Left ventricle myocardium inferior (tissue), 1 donor: Measurements from ENCODE around the gene AGBL4. TPM values are rescaled to one million over a fixed set of nuclear protein-coding genes. Genes with fewer than 3 reads are reported as not detected.

ENCODE experiments used
- DNase-seq: peaks from one replicate; pipeline ENCODE4 v3.0.0-alpha.2; 2020
- H3K27ac ChIP-seq: fragments of 200-600 bp; replicated peaks from 2 replicates; pipeline ENCODE4 v1.8.0; 2021
- H3K27me3 ChIP-seq: fragments of 200-600 bp; 2 replicates; pipeline ENCODE4 v1.8.0; 2021; ENCODE audit warnings: low read depth
- H3K36me3 ChIP-seq: fragments of 200-600 bp; 2 replicates; pipeline ENCODE4 v1.8.0; 2021
- H3K4me1 ChIP-seq: fragments of 200-600 bp; 2 replicates; pipeline ENCODE4 v1.8.0; 2021
- H3K4me3 ChIP-seq: fragments of 200-600 bp; 2 replicates; pipeline ENCODE4 v1.8.0; 2021; ENCODE audit warnings: mild to moderate bottlenecking, moderate library complexity
- H3K9me3 ChIP-seq: fragments of 200-600 bp; replicated peaks from 2 replicates; pipeline ENCODE4 v1.8.0; 2021
- intact Hi-C: fragments of 100-400 bp; cut with micrococcal nuclease; formaldehyde crosslinking; loops from one replicate; pipeline ENCODE4 v1.11.0; 2022
- total RNA-seq: library from RNA; stranded (reverse); fragmentation: NEBNext Ultra II Directional; extraction: Animal tissue kit (Norgen Biotek cat#: 25700); gene quantifications from one replicate; pipeline ENCODE4 v1.2.1, GENCODE V29; 2021
- TF ChIP-seq, protein P1 (sequence below): fragments of 200-600 bp; IDR thresholded peaks from 2 replicates; pipeline ENCODE4 v1.8.0; 2021; ENCODE audit warnings: antibody characterized with exemption, mild to moderate bottlenecking, borderline replicate concordance
- donor health status: DM: no; HTN: yes; CAD: no; lungs with severe emphysema.

AGBL4 gene
- total RNA-seq, 1 donor from 2014 or later: 0.38 TPM

DNA sequence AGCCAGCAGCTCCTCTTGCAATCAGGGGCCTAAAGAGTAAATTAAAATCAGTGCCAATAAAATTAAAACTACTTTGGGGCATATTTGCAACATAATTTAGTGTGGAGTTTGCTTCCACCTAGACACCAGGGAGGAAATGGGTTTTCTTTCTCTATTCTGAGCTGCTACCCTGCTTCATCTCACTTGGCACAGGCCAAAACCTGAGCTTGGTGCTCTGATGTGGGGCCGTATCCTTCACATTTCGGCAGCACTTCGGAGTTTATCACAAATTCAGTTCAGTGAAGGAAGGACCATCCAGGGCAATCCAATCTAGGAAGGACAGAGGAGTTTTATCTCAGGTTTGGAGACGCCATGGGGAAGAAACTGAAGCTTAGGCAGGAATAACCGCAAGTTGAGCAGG, 1428.1 kb downstream of the AGBL4 start:
- TF ChIP-seq, protein P1, sequence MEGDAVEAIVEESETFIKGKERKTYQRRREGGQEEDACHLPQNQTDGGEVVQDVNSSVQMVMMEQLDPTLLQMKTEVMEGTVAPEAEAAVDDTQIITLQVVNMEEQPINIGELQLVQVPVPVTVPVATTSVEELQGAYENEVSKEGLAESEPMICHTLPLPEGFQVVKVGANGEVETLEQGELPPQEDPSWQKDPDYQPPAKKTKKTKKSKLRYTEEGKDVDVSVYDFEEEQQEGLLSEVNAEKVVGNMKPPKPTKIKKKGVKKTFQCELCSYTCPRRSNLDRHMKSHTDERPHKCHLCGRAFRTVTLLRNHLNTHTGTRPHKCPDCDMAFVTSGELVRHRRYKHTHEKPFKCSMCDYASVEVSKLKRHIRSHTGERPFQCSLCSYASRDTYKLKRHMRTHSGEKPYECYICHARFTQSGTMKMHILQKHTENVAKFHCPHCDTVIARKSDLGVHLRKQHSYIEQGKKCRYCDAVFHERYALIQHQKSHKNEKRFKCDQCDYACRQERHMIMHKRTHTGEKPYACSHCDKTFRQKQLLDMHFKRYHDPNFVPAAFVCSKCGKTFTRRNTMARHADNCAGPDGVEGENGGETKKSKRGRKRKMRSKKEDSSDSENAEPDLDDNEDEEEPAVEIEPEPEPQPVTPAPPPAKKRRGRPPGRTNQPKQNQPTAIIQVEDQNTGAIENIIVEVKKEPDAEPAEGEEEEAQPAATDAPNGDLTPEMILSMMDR: no peak
- no peak for DNase-seq
- H3K27ac ChIP-seq: no peak overlapping the region

DNA sequence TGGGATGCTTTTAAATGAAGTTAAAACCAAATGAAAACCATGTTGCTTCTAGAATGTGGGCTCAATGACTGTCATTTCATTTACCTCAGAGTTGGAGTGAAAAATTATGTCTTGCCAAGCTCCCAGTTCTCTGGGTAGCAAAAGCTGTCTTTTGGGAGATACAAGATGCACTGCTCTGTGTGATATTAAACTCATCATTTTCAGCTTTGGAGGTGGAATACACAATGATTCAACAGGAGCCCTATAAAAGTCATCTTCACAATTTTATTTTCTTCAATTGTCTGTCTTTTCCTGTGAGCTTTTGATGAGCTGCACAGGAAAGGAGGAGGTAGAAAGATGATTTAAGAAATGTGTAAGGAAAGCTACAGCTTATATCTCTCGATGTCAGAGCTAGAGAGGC, 1431.4 kb downstream of the AGBL4 start:
- TF ChIP-seq, protein P1: no peak
- DNase-seq: no peak
- H3K9me3 ChIP-seq: no peaks in the 10 kb centered on the region
- H3K27me3 ChIP-seq: peaks cover 23% of the 10 kb centered on the region
- no peak overlapping the region for H3K27ac ChIP-seq
- no peaks in the 10 kb centered on the region for H3K4me1 ChIP-seq
- H3K36me3 ChIP-seq: no peaks in the 10 kb centered on the region
- no peak overlapping the region for H3K4me3 ChIP-seq
- intact Hi-C loops: no loop called here

More for the DNA sequence above, 1428.1 kb downstream of the AGBL4 start:
- no peaks in the 10 kb centered on the region for H3K9me3 ChIP-seq
- H3K4me1 ChIP-seq: no peaks in the 10 kb centered on the region
- no peak overlapping the region for H3K4me3 ChIP-seq
- H3K27me3 ChIP-seq: peaks cover 7% of the 10 kb centered on the region
- intact Hi-C loops: no loop called here
- H3K36me3 ChIP-seq: no peaks in the 10 kb centered on the region

DNA sequence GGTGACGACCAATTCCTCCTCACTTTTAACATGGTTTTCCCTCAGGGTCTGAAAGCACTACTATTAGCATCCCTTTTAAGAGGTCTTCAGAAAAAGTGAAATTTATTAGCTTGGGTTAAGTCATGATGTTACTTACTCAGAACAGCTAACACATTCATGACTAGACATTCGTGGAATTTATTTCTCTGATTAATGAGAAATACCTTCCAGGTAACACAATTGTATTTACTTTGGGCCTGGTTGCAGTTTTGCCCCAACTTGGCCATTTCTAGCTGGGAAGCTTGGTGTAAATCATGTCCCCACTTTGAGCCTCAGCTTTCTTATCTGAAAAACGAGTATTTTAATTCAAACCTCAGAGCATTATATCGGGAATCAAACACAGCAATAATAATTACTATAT, 1432.6 kb downstream of the AGBL4 start:
- intact Hi-C loops: no loop called here
- Histone ChIP-seq H3K36me3 (no peaks in the 10 kb centered on the region), H3K27me3 (peaks cover 32% of the 10 kb centered on the region), H3K9me3 (no peaks in the 10 kb centered on the region), H3K27ac (no peak overlapping the region), H3K4me3 (no peak overlapping the region), H3K4me1 (no peaks in the 10 kb centered on the region)
- TF ChIP-seq, protein P1: no peak
- no peak for DNase-seq

DNA sequence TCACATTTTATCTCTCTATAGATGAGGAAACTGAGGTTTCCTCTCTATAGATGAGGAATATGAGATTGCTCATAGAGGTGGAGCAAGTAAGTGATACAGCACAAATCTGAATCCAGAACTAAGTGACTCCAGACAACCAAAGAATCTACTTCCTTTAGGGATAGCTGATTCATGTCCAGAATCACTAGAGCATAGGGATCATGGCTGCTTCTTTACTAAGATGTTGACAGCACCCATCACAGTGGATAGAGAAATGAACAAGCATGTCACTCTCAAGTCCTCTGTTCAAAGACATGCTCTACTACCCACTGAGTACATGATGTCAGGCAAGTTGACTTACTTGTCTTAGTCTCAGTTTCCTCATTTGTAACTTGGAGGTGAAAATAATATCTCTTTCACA, 1435.7 kb downstream of the AGBL4 start:
- intact Hi-C loops: no loop called here
- no peak for DNase-seq
- H3K4me3 ChIP-seq: no peak overlapping the region
- no peak overlapping the region for H3K27ac ChIP-seq
- H3K27me3 ChIP-seq: peaks cover 49% of the 10 kb centered on the region
- TF ChIP-seq, protein P1: no peak
- no peaks in the 10 kb centered on the region for H3K9me3 ChIP-seq
- H3K4me1 ChIP-seq: no peaks in the 10 kb centered on the region
- no peaks in the 10 kb centered on the region for H3K36me3 ChIP-seq

DNA sequence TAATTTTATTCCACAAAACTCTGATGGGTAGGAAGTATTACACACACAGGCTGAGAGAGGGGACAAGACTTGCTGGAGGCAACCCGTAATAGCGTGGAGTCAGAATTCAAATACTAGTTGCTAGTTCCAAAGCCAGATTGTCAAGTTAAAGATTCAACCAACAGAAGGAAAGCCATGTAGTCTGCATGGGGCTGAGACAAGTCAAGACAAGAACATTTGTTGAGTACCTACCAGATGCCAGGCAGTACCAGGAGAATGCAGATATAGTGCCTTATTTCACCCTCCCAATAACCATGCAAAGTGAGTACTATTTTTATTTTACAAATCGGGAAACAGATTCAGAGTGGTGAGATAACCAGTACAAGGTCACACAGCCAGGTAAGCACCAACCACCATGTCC, 1441.3 kb downstream of the AGBL4 start:
- Histone ChIP-seq H3K9me3 (no peaks in the 10 kb centered on the region), H3K36me3 (no peaks in the 10 kb centered on the region), H3K27ac (no peak overlapping the region), H3K4me3 (no peak overlapping the region), H3K27me3 (peaks cover 49% of the 10 kb centered on the region), H3K4me1 (no peaks in the 10 kb centered on the region)
- TF ChIP-seq, protein P1: no peak
- intact Hi-C loops: no loop called here
- no peak for DNase-seq

DNA sequence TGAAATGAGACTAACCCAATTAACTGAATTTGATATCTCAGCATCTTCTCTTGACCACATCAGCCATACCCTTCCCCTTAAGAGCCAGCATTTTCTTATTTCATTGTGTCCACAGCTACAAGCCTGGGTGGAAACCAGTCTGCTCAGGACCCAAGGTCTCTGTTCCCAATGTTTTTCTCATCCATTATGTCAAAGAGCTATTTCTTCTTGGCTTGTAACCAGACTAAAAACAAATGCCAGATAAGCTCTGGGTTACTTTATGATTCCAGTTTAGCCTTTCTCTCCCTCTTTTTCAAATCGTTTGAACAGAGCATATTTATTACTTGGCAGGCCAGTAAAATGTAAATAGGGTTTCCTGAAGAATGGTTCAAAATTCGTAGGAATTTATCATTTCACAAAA, 1442.5 kb downstream of the AGBL4 start:
- H3K4me3 ChIP-seq: no peak overlapping the region
- intact Hi-C loops: no loop called here

More for the DNA sequence above, 1442.5 kb downstream of the AGBL4 start:
- Histone ChIP-seq H3K9me3 (no peaks in the 10 kb centered on the region), H3K36me3 (no peaks in the 10 kb centered on the region), H3K4me1 (no peaks in the 10 kb centered on the region), H3K27me3 (peaks cover 42% of the 10 kb centered on the region), H3K27ac (no peak overlapping the region)
- TF ChIP-seq, protein P1: no peak
- no peak for DNase-seq
